Fibroblast of skin of abdomen (primary cell): ENCODE measurements around the gene MAMDC2. TPM values are rescaled to one million over a fixed set of nuclear protein-coding genes. Genes with fewer than 3 reads are reported as not detected.

ENCODE experiments used
- DNase-seq: peaks from one replicate; pipeline ENCODE4 v3.0.0-alpha.2; 2013
- polyA plus RNA-seq, 2 experiments: library from polyadenylated mRNA; unstranded; fragments of 120-200 nt; gene quantifications; one replicate each; pipeline ENCODE4 v1.2.1, GENCODE V29; 2013; ENCODE audit not compliant: insufficient read length in 2 of 2

Gene MAMDC2
- polyA plus RNA-seq (2013, experiment 1 of 2; ENCODE audit: insufficient read length) = 0.58 TPM
- 0.79 TPM for polyA plus RNA-seq (2013, experiment 2 of 2; ENCODE audit: insufficient read length)

- peak; percentile 28 for DNase-seq
Observed at GRCh38 chr9:70043689-70044489, at the start of gene MAMDC2. Gene MAMDC2 (plus strand): TSS chr9:70043848. CDS start chr9:70044198, 350 bp downstream.

- no peak for DNase-seq
Observed at GRCh38 chr9:69995846-69996245, 47.8 kb upstream of the MAMDC2 start.

GRCh38 chr9:69996967-69997366 is 46.7 kb upstream of the MAMDC2 start:
- DNase-seq = no peak

- DNase-seq = no peak
Observed at GRCh38 chr9:69997524-69997923, 46.1 kb upstream of the MAMDC2 start.

- no peak for DNase-seq
Observed at GRCh38 chr9:69999315-69999714, 44.3 kb upstream of the MAMDC2 start.

GRCh38 chr9:70000469-70000868 is 43.2 kb upstream of the MAMDC2 start:
- DNase-seq = peak; percentile 13

- DNase-seq = peak; percentile 41
Observed at GRCh38 chr9:70003901-70004714, 39.5 kb upstream of the MAMDC2 start.

- DNase-seq = peak; percentile 12
Observed at GRCh38 chr9:70006306-70006705, 37.3 kb upstream of the MAMDC2 start.

GRCh38 chr9:70007831-70008230 is 35.8 kb upstream of the MAMDC2 start:
- no peak for DNase-seq

GRCh38 chr9:70010015-70010414 is 33.6 kb upstream of the MAMDC2 start:
- no peak for DNase-seq

GRCh38 chr9:70011366-70011765 is 32.3 kb upstream of the MAMDC2 start:
- DNase-seq = no peak

GRCh38 chr9:70012569-70012968 is 31.1 kb upstream of the MAMDC2 start:
- DNase-seq = no peak

- peak; percentile 58 for DNase-seq
Observed at GRCh38 chr9:70013598-70014196, 30.0 kb upstream of the MAMDC2 start.

- DNase-seq = no peak
Observed at GRCh38 chr9:70015099-70015498, 28.5 kb upstream of the MAMDC2 start.

GRCh38 chr9:70020217-70020616 is 23.4 kb upstream of the MAMDC2 start:
- no peak for DNase-seq

- peak; percentile 91 for DNase-seq
Observed at GRCh38 chr9:70020991-70021571, 22.6 kb upstream of the MAMDC2 start.

GRCh38 chr9:70028287-70028686 is 15.4 kb upstream of the MAMDC2 start:
- DNase-seq = no peak

- DNase-seq = no peak
Observed at GRCh38 chr9:70030156-70030555, 13.5 kb upstream of the MAMDC2 start.

GRCh38 chr9:70031141-70031545 is 12.5 kb upstream of the MAMDC2 start:
- DNase-seq = no peak

GRCh38 chr9:70034271-70034711 is 9.4 kb upstream of the MAMDC2 start:
- DNase-seq = no peak

GRCh38 chr9:70035691-70036090 is 8.0 kb upstream of the MAMDC2 start:
- DNase-seq = no peak

GRCh38 chr9:70036641-70037040 is 7.0 kb upstream of the MAMDC2 start:
- no peak for DNase-seq

- peak; percentile 38 for DNase-seq
Observed at GRCh38 chr9:70038171-70038621, 5.5 kb upstream of the MAMDC2 start.
